Stimulated activated CD4-positive, alpha-beta T cell treated with anti-CD3 and anti-CD28 coated beads, Interleukin-4, amount 100 ng/mL, for 4 hours (primary cell): ENCODE measurements around the gene TOR1B.
"Not testable (repeated sequence)": the region's sequence is repeated elsewhere in the genome, so short reads cannot be mapped to it uniquely, and the experiment has no call there.

Experiments used
- DNase-seq, 2 experiments: peaks; one replicate each; pipeline ENCODE4 v3.0.0-alpha.2; 2020

Gene TOR1B, protein sequence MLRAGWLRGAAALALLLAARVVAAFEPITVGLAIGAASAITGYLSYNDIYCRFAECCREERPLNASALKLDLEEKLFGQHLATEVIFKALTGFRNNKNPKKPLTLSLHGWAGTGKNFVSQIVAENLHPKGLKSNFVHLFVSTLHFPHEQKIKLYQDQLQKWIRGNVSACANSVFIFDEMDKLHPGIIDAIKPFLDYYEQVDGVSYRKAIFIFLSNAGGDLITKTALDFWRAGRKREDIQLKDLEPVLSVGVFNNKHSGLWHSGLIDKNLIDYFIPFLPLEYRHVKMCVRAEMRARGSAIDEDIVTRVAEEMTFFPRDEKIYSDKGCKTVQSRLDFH

DNA sequence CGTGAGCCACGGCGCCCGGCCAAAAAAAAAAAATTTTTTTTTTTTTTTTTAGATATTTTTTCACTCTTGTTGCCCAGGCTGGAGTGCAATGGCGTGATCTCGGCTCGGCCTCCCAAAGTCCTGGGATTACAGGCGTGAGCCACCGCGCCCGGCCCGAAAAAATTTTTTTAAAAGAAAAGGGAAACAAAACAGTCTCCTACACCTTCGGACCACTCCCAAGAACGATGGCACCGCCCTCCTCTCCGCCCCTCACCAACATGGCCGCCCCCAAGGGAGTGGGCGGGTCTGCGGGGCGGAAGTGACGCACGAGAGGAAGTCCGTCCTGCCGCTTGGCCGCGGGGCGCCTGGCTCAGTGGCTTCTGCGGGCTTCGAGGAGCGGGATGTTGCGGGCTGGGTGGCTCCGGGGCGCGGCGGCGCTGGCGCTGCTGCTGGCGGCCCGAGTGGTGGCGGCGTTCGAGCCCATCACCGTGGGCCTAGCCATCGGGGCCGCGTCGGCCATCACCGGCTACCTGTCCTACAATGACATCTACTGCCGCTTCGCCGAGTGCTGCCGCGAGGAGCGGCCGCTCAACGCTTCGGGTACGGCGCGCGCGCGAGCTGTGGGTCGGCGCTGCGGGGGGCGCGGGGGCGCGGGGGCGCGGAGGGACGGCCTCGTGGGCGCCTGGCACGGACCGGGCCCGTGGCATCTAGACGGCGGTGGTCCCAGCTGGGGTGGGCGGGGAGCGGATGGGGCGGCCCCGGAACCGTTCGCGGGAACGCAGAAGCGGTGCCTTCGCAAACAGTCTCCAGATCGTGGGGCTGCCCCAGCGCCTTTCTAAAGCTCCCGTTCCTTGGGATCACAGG is at the start of gene TOR1B:
Gene TOR1B, plus strand, starts transcription at position 352 of the 843 bp plus-strand sequence. Its CDS starts 29 bp downstream, at position 381.
- DNase-seq: peak; percentile 91 to 93

- DNase-seq: no peak
Observed at GRCh38 chr9:129755151-129755550, 47.8 kb upstream of the TOR1B start.

DNA sequence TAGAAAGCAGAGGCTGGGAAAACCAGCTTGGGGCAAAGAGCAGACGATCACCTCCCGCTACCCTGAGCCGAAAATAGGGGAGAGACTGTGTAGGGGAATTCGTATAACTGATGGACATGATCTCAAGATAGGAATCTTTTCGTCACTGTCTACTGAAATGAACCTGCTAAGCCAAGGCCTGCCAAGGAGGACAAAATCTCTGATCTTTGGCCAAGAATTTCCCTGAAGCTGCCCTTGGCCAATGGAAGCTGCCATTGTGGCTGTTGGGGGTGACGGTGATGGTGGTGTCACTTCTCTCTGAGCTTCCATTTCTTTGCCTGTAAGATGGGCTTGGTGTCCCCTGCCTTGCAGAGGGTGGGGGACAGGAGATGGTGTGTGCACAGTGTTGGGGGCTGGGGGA is 46.8 kb upstream of the TOR1B start:
- DNase-seq: no peak

- DNase-seq: no peak
Observed at GRCh38 chr9:129757045-129757444, 45.9 kb upstream of the TOR1B start.

GRCh38 chr9:129759319-129759718 is 43.7 kb upstream of the TOR1B start:
- DNase-seq: no peak

- no peak for DNase-seq
Observed at GRCh38 chr9:129759804-129760502, 43.0 kb upstream of the TOR1B start.

DNA sequence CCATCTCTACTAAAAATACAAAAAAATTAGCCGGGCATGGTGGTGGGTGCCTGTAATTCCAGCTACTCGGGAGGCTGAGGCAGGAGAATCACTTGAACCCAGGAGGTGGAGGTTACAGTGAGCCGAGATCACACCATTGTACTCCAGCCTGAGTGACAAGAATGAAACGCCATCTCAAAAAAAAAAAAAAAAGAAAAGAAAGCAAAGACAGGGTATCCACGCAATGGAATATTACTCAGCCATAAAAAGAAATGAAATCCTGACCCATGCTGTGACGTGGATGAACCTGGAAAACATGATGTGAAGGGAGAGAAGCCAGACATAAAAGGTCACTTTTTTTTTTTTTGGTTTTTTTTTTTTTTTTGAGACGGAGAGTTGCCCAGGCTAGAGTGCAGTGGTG is 42.2 kb upstream of the TOR1B start:
- not testable (repeated sequence) for DNase-seq

- no peak for DNase-seq
Observed at GRCh38 chr9:129761293-129761900, 41.6 kb upstream of the TOR1B start.

- no peak for DNase-seq
Observed at GRCh38 chr9:129761901-129762369, 41.0 kb upstream of the TOR1B start.

- not testable (repeated sequence) for DNase-seq
Observed at GRCh38 chr9:129762370-129762984, 40.5 kb upstream of the TOR1B start.

GRCh38 chr9:129762985-129763926 is 39.7 kb upstream of the TOR1B start:
- no peak for DNase-seq

- no peak for DNase-seq
Observed at GRCh38 chr9:129765764-129766317, 37.1 kb upstream of the TOR1B start.

- DNase-seq: no peak
Observed at GRCh38 chr9:129768486-129768885, 34.5 kb upstream of the TOR1B start.

- DNase-seq: no peak
Observed at GRCh38 chr9:129769669-129770068, 33.3 kb upstream of the TOR1B start.

- DNase-seq: no peak
Observed at GRCh38 chr9:129770741-129771140, 32.2 kb upstream of the TOR1B start.

- DNase-seq: no peak
Observed at GRCh38 chr9:129773262-129774048, 29.5 kb upstream of the TOR1B start.

GRCh38 chr9:129774791-129775447 is 28.1 kb upstream of the TOR1B start:
- no peak for DNase-seq

DNA sequence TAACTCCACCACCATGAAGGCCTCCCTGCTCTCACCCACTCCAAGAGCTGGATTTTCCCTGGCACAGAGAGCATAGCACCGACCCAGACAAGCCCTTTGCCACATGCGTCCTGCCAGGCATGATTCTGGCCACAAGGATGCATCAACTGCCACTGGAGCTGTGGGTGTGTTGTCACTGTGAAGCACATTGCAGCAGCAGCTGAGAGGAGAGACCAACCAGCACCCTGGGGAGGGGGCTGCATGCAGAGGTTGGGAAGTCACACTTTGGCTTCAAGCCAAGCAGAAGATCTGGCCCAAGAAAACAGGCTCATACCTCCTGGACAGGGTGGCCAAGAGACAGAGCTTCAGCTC is 27.6 kb upstream of the TOR1B start:
- DNase-seq: no peak

- not testable (repeated sequence) for DNase-seq
Observed at GRCh38 chr9:129776096-129776495, 26.9 kb upstream of the TOR1B start.

DNA sequence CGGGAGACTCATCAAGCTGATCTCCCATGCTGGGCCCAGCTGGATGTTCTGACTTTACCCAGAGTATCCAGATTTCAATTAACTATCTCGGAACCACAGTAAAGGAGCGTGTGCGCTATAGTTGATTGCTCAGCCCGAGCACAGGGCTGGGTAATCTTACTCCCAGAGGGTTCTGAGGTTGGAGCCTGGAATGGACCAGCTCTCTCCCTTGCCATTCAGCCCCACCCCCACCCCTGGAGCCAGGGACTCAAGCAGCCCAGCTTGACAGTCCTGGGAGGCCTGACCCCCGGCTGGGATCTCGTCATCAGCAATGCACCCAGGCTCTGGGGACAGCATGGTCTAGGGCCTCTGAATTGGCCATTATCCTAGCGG is 26.4 kb upstream of the TOR1B start:
- DNase-seq: no peak
